ENCODE results near the gene MED25.

Gene MED25

GRCh38 chr19:49817964-49818648, at the start of gene MED25:
Gene MED25, plus strand, starts transcription at chr19:49818289. Its CDS starts 53 bp downstream, at chr19:49818342.
- DNase-seq (ENCODE audit: low read depth in 1 of 2, low spot score in 1 of 2), result peak; percentile 79 to 82

- no peak for DNase-seq (ENCODE audit: low read depth in 1 of 2, low spot score in 1 of 2)
These were observed 47.6 kb upstream of the MED25 start for GRCh38 chr19:49770529-49770928.

- no peak for DNase-seq (ENCODE audit: low read depth in 1 of 2, low spot score in 1 of 2)
These were observed 46.4 kb upstream of the MED25 start for GRCh38 chr19:49771674-49772139.

GRCh38 chr19:49772850-49773432, 45.1 kb upstream of the MED25 start:
- DNase-seq (ENCODE audit: low read depth in 1 of 2, low spot score in 1 of 2), result no peak

GRCh38 chr19:49773663-49774350, 44.3 kb upstream of the MED25 start:
- no peak for DNase-seq (ENCODE audit: low read depth in 1 of 2, low spot score in 1 of 2)

- DNase-seq (ENCODE audit: low read depth in 1 of 2, low spot score in 1 of 2), result no peak
These were observed 43.1 kb upstream of the MED25 start for GRCh38 chr19:49774969-49775368.

- no peak for DNase-seq (ENCODE audit: low read depth in 1 of 2, low spot score in 1 of 2)
These were observed 42.2 kb upstream of the MED25 start for GRCh38 chr19:49775742-49776370.

GRCh38 chr19:49776371-49776764, 41.7 kb upstream of the MED25 start:
- no peak for DNase-seq (ENCODE audit: low read depth in 1 of 2, low spot score in 1 of 2)

GRCh38 chr19:49779731-49780555, 38.1 kb upstream of the MED25 start:
- DNase-seq (ENCODE audit: low read depth in 1 of 2, low spot score in 1 of 2), result no peak

GRCh38 chr19:49780861-49781260, 37.2 kb upstream of the MED25 start:
- no peak for DNase-seq (ENCODE audit: low read depth in 1 of 2, low spot score in 1 of 2)

- no peak for DNase-seq (ENCODE audit: low read depth in 1 of 2, low spot score in 1 of 2)
These were observed 36.7 kb upstream of the MED25 start for GRCh38 chr19:49781394-49781793.

GRCh38 chr19:49782515-49782914, 35.6 kb upstream of the MED25 start:
- DNase-seq (ENCODE audit: low read depth in 1 of 2, low spot score in 1 of 2), result no peak

GRCh38 chr19:49786376-49786820, 31.7 kb upstream of the MED25 start:
- DNase-seq (ENCODE audit: low read depth in 1 of 2, low spot score in 1 of 2), result no peak

- no peak for DNase-seq (ENCODE audit: low read depth in 1 of 2, low spot score in 1 of 2)
These were observed 30.3 kb upstream of the MED25 start for GRCh38 chr19:49787746-49788145.

GRCh38 chr19:49788857-49789256, 29.2 kb upstream of the MED25 start:
- no peak for DNase-seq (ENCODE audit: low read depth in 1 of 2, low spot score in 1 of 2)

- DNase-seq (ENCODE audit: low read depth in 1 of 2, low spot score in 1 of 2), result no peak
These were observed 27.2 kb upstream of the MED25 start for GRCh38 chr19:49790866-49791265.

GRCh38 chr19:49791776-49792445, 26.2 kb upstream of the MED25 start:
- DNase-seq (ENCODE audit: low read depth in 1 of 2, low spot score in 1 of 2), result no peak

- no peak for DNase-seq (ENCODE audit: low read depth in 1 of 2, low spot score in 1 of 2)
These were observed 25.1 kb upstream of the MED25 start for GRCh38 chr19:49792829-49793560.

GRCh38 chr19:49793561-49793840, 24.6 kb upstream of the MED25 start:
- no peak for DNase-seq (ENCODE audit: low read depth in 1 of 2, low spot score in 1 of 2)

- DNase-seq (ENCODE audit: low read depth in 1 of 2, low spot score in 1 of 2), result no peak
These were observed 22.5 kb upstream of the MED25 start for GRCh38 chr19:49795615-49796014.

Measured in stimulated activated CD4-positive, alpha-beta T cell treated with anti-CD3 and anti-CD28 coated beads, Interleukin-15, amount 100 ng/mL, for 1 hour (primary cell).